HG02938 (cell line): ENCODE measurements around the gene PNLIP.

Source experiments
- ATAC-seq: cut with Tn5 transposase; IDR thresholded peaks from one replicate; pipeline ENCODE4 v1.9.1; 2021; ENCODE audit warnings: mild to moderate bottlenecking, moderate library complexity; ENCODE audit not compliant: unreplicated experiment

PNLIP gene

GRCh38 chr10:116567335-116567734, 21.6 kb downstream of the PNLIP start:
- ATAC-seq = no peak

- no peak for ATAC-seq
Observed at GRCh38 chr10:116574797-116575196, 29.1 kb downstream of the PNLIP start.

GRCh38 chr10:116587878-116588591, 42.3 kb downstream of the PNLIP start:
- no peak for ATAC-seq

- ATAC-seq = no peak
Observed at GRCh38 chr10:116588995-116589394, 43.3 kb downstream of the PNLIP start.

- no peak for ATAC-seq
Observed at GRCh38 chr10:116589926-116590325, 44.2 kb downstream of the PNLIP start.

GRCh38 chr10:116590590-116591444, 45.1 kb downstream of the PNLIP start, which contains the start of gene PNLIPRP1:
Gene PNLIPRP1 (plus strand): TSS chr10:116590959. CDS start chr10:116591130, 171 bp downstream.
- no peak for ATAC-seq

- ATAC-seq = no peak
Observed at GRCh38 chr10:116593139-116593740, 47.5 kb downstream of the PNLIP start.

- ATAC-seq = no peak
Observed at GRCh38 chr10:116594525-116595035, 48.8 kb downstream of the PNLIP start.

GRCh38 chr10:116596062-116596461, 50.3 kb downstream of the PNLIP start:
- ATAC-seq = no peak

GRCh38 chr10:116597543-116597942, 51.8 kb downstream of the PNLIP start:
- ATAC-seq = no peak

GRCh38 chr10:116598329-116598728, 52.6 kb downstream of the PNLIP start:
- ATAC-seq = no peak

- no peak for ATAC-seq
Observed at GRCh38 chr10:116599991-116600390, 54.3 kb downstream of the PNLIP start.

GRCh38 chr10:116602648-116603400, 57.1 kb downstream of the PNLIP start:
- ATAC-seq = no peak

GRCh38 chr10:116606061-116606483, 60.3 kb downstream of the PNLIP start:
- ATAC-seq = no peak

GRCh38 chr10:116607336-116607735, 61.6 kb downstream of the PNLIP start:
- ATAC-seq = no peak

GRCh38 chr10:116608686-116609594, 63.2 kb downstream of the PNLIP start:
- no peak for ATAC-seq

GRCh38 chr10:116610443-116611152, 64.9 kb downstream of the PNLIP start:
- ATAC-seq = no peak

GRCh38 chr10:116611153-116611545, 65.4 kb downstream of the PNLIP start:
- no peak for ATAC-seq
